Endothelial cell of umbilical vein (primary cell): ENCODE data around the gene GTSE1. TPM values are rescaled to one million over a fixed set of nuclear protein-coding genes. Genes with fewer than 3 reads are reported as not detected.

Experiments
- BruUV-seq: library from RNA; stranded (reverse); fragments of 400-500 nt; replicated peaks from 2 replicates; lab custom pipeline; 2021; lab: Mats Ljungman, UMichigan
- CTCF ChIA-PET: fragments of 300-600, 350-600 bp; sonication (Branson Sonifier 250); formaldehyde crosslinking; loops from one replicate; lab custom pipeline; 2021; ENCODE audit warnings: antibody characterized with exemption, inconsistent platforms; lab: Charles Lee
- POLR2A ChIA-PET: fragments of 300-600, 350-600 bp; sonication (Branson Sonifier 250); formaldehyde crosslinking; loops from one replicate; lab custom pipeline; 2021; ENCODE audit warnings: antibody characterized with exemption, inconsistent platforms; lab: Charles Lee
- DNase-seq: peaks from one replicate; pipeline ENCODE4 v3.0.0-alpha.2; 2011; ENCODE audit warnings: low read depth, low spot score
- FAIRE-seq: peaks from 2 replicates; lab custom pipeline; 2011; peaks lifted over from hg19 to GRCh38; lab: Jason Lieb, UNC
- H2AFZ ChIP-seq: 2 replicates; pipeline ENCODE4 v1.6.0; 2012; ENCODE audit warnings: low read depth, low read length, control low read depth, inconsistent platforms
- H3K27ac ChIP-seq: 2 replicates; pipeline ENCODE4 v1.5.1; 2011; ENCODE audit warnings: low read depth, mild to moderate bottlenecking, control low read depth, low read length, moderate library complexity; ENCODE audit not compliant: insufficient read depth
- H3K27me3 ChIP-seq, 2 experiments: 2 replicates each; pipeline versions ENCODE4 v1.6.0 to v1.6.1; 2011; ENCODE audit warnings: low read length in 2 of 2, mixed read lengths in 1 of 2; ENCODE audit not compliant: control insufficient read depth in 2 of 2, insufficient read depth in 2 of 2
- H3K36me3 ChIP-seq, 2 experiments: 2 replicates in 1 of 2; 3 replicates in 1 of 2; pipeline ENCODE4 v1.5.1; 2011; ENCODE audit warnings: low read length in 2 of 2, mild to moderate bottlenecking in 1 of 2, moderate library complexity in 1 of 2; ENCODE audit not compliant: control insufficient read depth in 2 of 2, insufficient read depth in 2 of 2; ENCODE audit errors: extremely low read depth in 1 of 2
- H3K4me1 ChIP-seq: 3 replicates; pipeline ENCODE4 v1.5.1; 2011; ENCODE audit warnings: mild to moderate bottlenecking, low read length; ENCODE audit not compliant: control insufficient read depth, insufficient read depth; ENCODE audit errors: extremely low read depth
- H3K4me2 ChIP-seq: 2 replicates; pipeline ENCODE4 v1.6.1; 2011; ENCODE audit warnings: low read length, control low read depth, mixed read lengths; ENCODE audit not compliant: insufficient read depth
- H3K4me3 ChIP-seq, 3 experiments: fragments of 200-600 bp in 1 of 3; sonication (generic), shearing (Covaris generic) in 1 of 3; replicated peaks in 1 of 3; 2 replicates each; pipeline ENCODE4 v1.5.1; 2011 to 2016; ENCODE audit warnings: control low read depth in 3 of 3, low read length in 3 of 3, mild to moderate bottlenecking in 2 of 3, inconsistent platforms in 1 of 3, low read depth in 1 of 3, moderate library complexity in 1 of 3; ENCODE audit not compliant: insufficient read depth in 1 of 3
- H3K79me2 ChIP-seq: 2 replicates; pipeline ENCODE4 v1.6.0; 2012; ENCODE audit warnings: low read length, inconsistent platforms; ENCODE audit not compliant: control insufficient read depth, insufficient read depth
- H3K9ac ChIP-seq: replicated peaks from 2 replicates; pipeline ENCODE3; 2011; ENCODE audit warnings: low read length, control low read depth; ENCODE audit not compliant: insufficient read depth; ENCODE audit errors: extremely low read depth
- H3K9me1 ChIP-seq: replicated peaks from 3 replicates; pipeline ENCODE4 v1.6.0; 2011; ENCODE audit warnings: mild to moderate bottlenecking, low read length; ENCODE audit not compliant: control insufficient read depth, insufficient read depth; ENCODE audit errors: extremely low read depth
- H3K9me3 ChIP-seq: replicated peaks from 2 replicates; pipeline ENCODE4 v1.5.1; 2012; ENCODE audit warnings: low read length, inconsistent platforms; ENCODE audit not compliant: control insufficient read depth, insufficient read depth
- H4K20me1 ChIP-seq: replicated peaks from 2 replicates; pipeline ENCODE3; 2011; ENCODE audit warnings: mild to moderate bottlenecking, low read length; ENCODE audit not compliant: control insufficient read depth, insufficient read depth; ENCODE audit errors: extremely low read depth
- CTCF ChIP-seq, 2 donors: IDR thresholded peaks; 1 replicate in 1 of 2; 2 replicates in 1 of 2; pipeline ENCODE4 v1.5.1; 2011; ENCODE audit warnings: low read length in 2 of 2, mild to moderate bottlenecking in 2 of 2, moderate library complexity in 2 of 2, control low read depth in 1 of 2, inconsistent platforms in 1 of 2, low read depth in 1 of 2; ENCODE audit not compliant: insufficient read depth in 1 of 2; ENCODE audit errors: extremely low read depth in 1 of 2
- EZH2 ChIP-seq: IDR thresholded peaks from 2 replicates; pipeline ENCODE4 v1.6.1; 2012; ENCODE audit warnings: borderline replicate concordance, low read depth, mild to moderate bottlenecking, moderate library complexity, low read length, inconsistent platforms; ENCODE audit not compliant: severe bottlenecking
- FOS ChIP-seq: IDR thresholded peaks from 2 replicates; pipeline ENCODE4 v1.6.1; 2011; ENCODE audit warnings: mild to moderate bottlenecking, low read length, moderate library complexity, borderline replicate concordance; ENCODE audit not compliant: insufficient read depth
- GATA2 ChIP-seq: IDR thresholded peaks from 2 replicates; pipeline ENCODE4 v1.7.0; 2011; ENCODE audit warnings: low read depth, mild to moderate bottlenecking, moderate library complexity, mixed read lengths, low read length; ENCODE audit not compliant: insufficient read length, insufficient read depth
- JUN ChIP-seq: IDR thresholded peaks from 2 replicates; pipeline ENCODE4 v1.6.1; 2011; ENCODE audit warnings: borderline replicate concordance, low read depth; ENCODE audit not compliant: insufficient read length, insufficient read depth
- MAX ChIP-seq: IDR thresholded peaks from 2 replicates; pipeline ENCODE4 v1.6.1; 2011; ENCODE audit not compliant: insufficient read depth, insufficient read length
- MYC ChIP-seq: IDR thresholded peaks from one replicate; pipeline ENCODE4 v1.6.1; 2011; ENCODE audit warnings: mild to moderate bottlenecking, low read depth, low read length
- POLR2A ChIP-seq: IDR thresholded peaks from 2 replicates; pipeline ENCODE4 v1.6.1; 2012; ENCODE audit warnings: low read depth, mild to moderate bottlenecking, control low read depth, low read length
- POLR2AphosphoS5 ChIP-seq: IDR thresholded peaks from 2 replicates; pipeline ENCODE4 v1.6.1; 2012; ENCODE audit warnings: low read depth, mild to moderate bottlenecking, control low read depth, low read length, moderate library complexity; ENCODE audit not compliant: insufficient read depth
- dilution Hi-C: fragments of 300-500 bp; cut with MboI; formaldehyde crosslinking; loops from one replicate; pipeline ENCODE4 v1.15.0; 2019; ENCODE audit warnings: low sequenced_read_pairs; ENCODE audit not compliant: extremely low pct_ligation_motif_present
- intact Hi-C: fragments of 100-400 bp; cut with micrococcal nuclease; formaldehyde crosslinking; loops from one replicate; pipeline ENCODE4 v1.10.0; 2022
- polyA plus RNA-seq, 4 experiments: library from polyadenylated mRNA; depleted of rRNA in 3 of 4; stranded (reverse) in 3 of 4; unstranded in 1 of 4; fragments of >200 nt; gene quantifications; 2 replicates each; pipeline versions ENCODE4 v1.2.1 to v1.2.3, GENCODE V29; 2011 to 2012; ENCODE audit warnings: missing spikeins in 1 of 4
- total RNA-seq: library from RNA; stranded (reverse); gene quantifications from 2 replicates; pipeline ENCODE4 v1.2.3, GENCODE V29; 2021

Gene GTSE1
- total and polyA plus RNA-seq, 2 donors (not counting 3 experiments of a cell fraction or from before 2014, with no cell fraction given), result 25.9 to 57.2 TPM

DNA sequence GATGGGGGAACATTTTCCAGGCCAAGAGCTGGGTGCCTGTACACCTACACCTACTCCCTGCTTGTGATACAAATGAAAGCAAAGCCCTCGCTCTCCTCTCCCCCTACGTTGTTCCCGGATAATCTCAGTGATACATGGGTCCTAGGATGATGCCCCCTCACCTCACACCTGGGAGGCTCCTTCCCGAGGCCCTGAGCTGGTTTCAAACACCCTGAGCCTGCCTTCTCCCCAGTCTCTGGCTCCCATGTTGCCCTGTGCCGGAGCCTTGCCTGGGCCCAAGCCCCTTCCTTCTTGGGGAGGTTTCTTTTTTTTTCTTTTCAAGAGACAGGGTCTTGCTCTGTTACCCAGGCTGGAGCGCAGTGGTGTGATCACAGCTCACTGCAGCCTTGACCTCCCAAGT is 62.1 kb downstream of the GTSE1 start:
- intact Hi-C loops, result no loop called here

More for the DNA sequence above, 62.1 kb downstream of the GTSE1 start:
- BruUV-seq, result no TSS peak
- H3K27me3 ChIP-seq, result no peaks in the 10 kb centered on the region
- no peak overlapping the region for H3K27ac ChIP-seq
- no peaks in the 10 kb centered on the region for H3K4me1 ChIP-seq
- ChIA-PET POLR2A (interaction anchor here (1.1 kb wide), 1 partner anchor 9 kb away, joined by 3 read pairs; no protein-coding TSS in a partner anchor), CTCF (interaction anchor here (1.2 to 6.0 kb wide), 2 partner anchors 9 to 183 kb away, joined by 3 to 43 read pairs; no protein-coding TSS in a partner anchor)
- no peak overlapping the region for H2AFZ ChIP-seq
- H3K9me1 ChIP-seq, result no peaks in the 10 kb centered on the region
- FAIRE-seq (no peak), DNase-seq (no peak)
- H4K20me1 ChIP-seq, result no peaks in the 10 kb centered on the region
- dilution Hi-C loops, result no loop called here
- no peaks in the 10 kb centered on the region for H3K79me2 ChIP-seq
- no peak overlapping the region for H3K4me3 ChIP-seq
- H3K9ac ChIP-seq, result no peak overlapping the region
- H3K36me3 ChIP-seq, result peaks cover 3 to 9% of the 10 kb centered on the region in 2 experiments
- no peak overlapping the region for H3K4me2 ChIP-seq
- H3K9me3 ChIP-seq, result no peaks in the 10 kb centered on the region
- no peak for TF ChIP-seq GATA2
- no peak for TF ChIP-seq CTCF (IDR thresholded peaks at IDR 0.05; ENCODE audit: extremely low read depth in 1 of 2, insufficient read depth in 1 of 2, low read depth in 1 of 2, low read length in 2 of 2)
- TF ChIP-seq MAX, result no peak
- TF ChIP-seq FOS, result no peak
- no peak for TF ChIP-seq POLR2A
- TF ChIP-seq MYC, result no peak
- no peak for TF ChIP-seq POLR2AphosphoS5
- no peak for TF ChIP-seq JUN
- no peak for TF ChIP-seq EZH2
